GM23248 (cell line): ENCODE data around the gene CFHR4.

ENCODE experiments used
- EZH2 ChIP-seq: fragments of 200-600 bp; sonication (generic); IDR thresholded peaks from 2 replicates; pipeline ENCODE4 v1.6.1; 2018; ENCODE audit warnings: antibody characterized with exemption, mild to moderate bottlenecking; ENCODE audit not compliant: insufficient read depth, poor library complexity, severe bottlenecking
- EZH2phosphoT487 ChIP-seq: fragments of 200-600 bp; sonication (generic); IDR thresholded peaks from 2 replicates; pipeline ENCODE4 v1.6.1; 2018; ENCODE audit warnings: antibody characterized with exemption, moderate library complexity, mild to moderate bottlenecking, low read depth; ENCODE audit not compliant: insufficient read depth

- no peak for TF ChIP-seq EZH2
- no peak for TF ChIP-seq EZH2phosphoT487
Observed at GRCh38 chr1:196887515-196888239, at the start of gene CFHR4.
